Muscle of back (tissue), 11 donors: ENCODE measurements around the gene SLC6A16. TPM values are rescaled to one million over a fixed set of nuclear protein-coding genes. Genes with fewer than 3 reads are reported as not detected.
"Not testable (repeated sequence)": the region's sequence is repeated elsewhere in the genome, so short reads cannot be mapped to it uniquely, and the experiment has no call there.

ENCODE experiments used
- DNase-seq, 3 donors: peaks; one replicate each; pipeline versions ENCODE4 v3.0.0 to v3.0.0-alpha.2; 2013
- polyA plus RNA-seq, 10 donors: library from polyadenylated mRNA; unstranded; fragments of 120-200 nt; gene quantifications; one replicate each; pipeline ENCODE4 v1.2.1, GENCODE V29; 2013; ENCODE audit not compliant: insufficient read length in 10 of 10

SLC6A16 gene
- polyA plus RNA-seq, 10 donors: 0.68 to 2.7 (median 2.0) TPM

GRCh38 chr19:49347191-49347590, 22.2 kb upstream of the SLC6A16 start:
- no peak for DNase-seq

- DNase-seq: no peak
These were observed 19.8 kb upstream of the SLC6A16 start for GRCh38 chr19:49344505-49345423.

- DNase-seq: no peak
These were observed 18.1 kb upstream of the SLC6A16 start for GRCh38 chr19:49343123-49343522.

GRCh38 chr19:49342291-49342721, 17.3 kb upstream of the SLC6A16 start:
- DNase-seq: no peak

- DNase-seq: no peak
These were observed 16.1 kb upstream of the SLC6A16 start for GRCh38 chr19:49340865-49341718.

- peak in 1 of 3 donors; percentile 57 for DNase-seq
These were observed 15.3 kb upstream of the SLC6A16 start for GRCh38 chr19:49340069-49340864.

- peak; percentile 85 to 96 (median 90) for DNase-seq
These were observed 14.5 kb upstream of the SLC6A16 start for GRCh38 chr19:49339301-49340068.

- DNase-seq: no peak
These were observed 13.8 kb upstream of the SLC6A16 start for GRCh38 chr19:49338691-49339300.

GRCh38 chr19:49338023-49338677, 13.2 kb upstream of the SLC6A16 start:
- no peak for DNase-seq

- no peak for DNase-seq
These were observed 12.5 kb upstream of the SLC6A16 start for GRCh38 chr19:49337267-49338022.

- no peak for DNase-seq
These were observed 11.7 kb upstream of the SLC6A16 start for GRCh38 chr19:49336482-49337266.

GRCh38 chr19:49335784-49336481, 10.9 kb upstream of the SLC6A16 start:
- DNase-seq: no peak

GRCh38 chr19:49335071-49335783, 10.2 kb upstream of the SLC6A16 start, which contains the start of gene CD37:
Gene CD37 (plus strand): TSS chr19:49335406. CDS start chr19:49335541, 135 bp downstream.
- no peak for DNase-seq

GRCh38 chr19:49333811-49334288, 8.9 kb upstream of the SLC6A16 start:
- DNase-seq: peak in 1 of 3 donors; percentile 30

GRCh38 chr19:49333418-49333805, 8.4 kb upstream of the SLC6A16 start:
- DNase-seq: no peak

- DNase-seq: not testable (repeated sequence)
These were observed 7.9 kb upstream of the SLC6A16 start for GRCh38 chr19:49332691-49333417.
